Measurements from ENCODE around the gene MAGI2. TPM values are rescaled to one million over a fixed set of nuclear protein-coding genes. Genes with fewer than 3 reads are reported as not detected.
A peak's percentile ranks its signal among the peaks of the same experiment; 100 is the strongest.

MAGI2 gene
- total RNA-seq, 4 donors from 2014 or later: 0.23 to 5.5 (median 0.45) TPM

DNA sequence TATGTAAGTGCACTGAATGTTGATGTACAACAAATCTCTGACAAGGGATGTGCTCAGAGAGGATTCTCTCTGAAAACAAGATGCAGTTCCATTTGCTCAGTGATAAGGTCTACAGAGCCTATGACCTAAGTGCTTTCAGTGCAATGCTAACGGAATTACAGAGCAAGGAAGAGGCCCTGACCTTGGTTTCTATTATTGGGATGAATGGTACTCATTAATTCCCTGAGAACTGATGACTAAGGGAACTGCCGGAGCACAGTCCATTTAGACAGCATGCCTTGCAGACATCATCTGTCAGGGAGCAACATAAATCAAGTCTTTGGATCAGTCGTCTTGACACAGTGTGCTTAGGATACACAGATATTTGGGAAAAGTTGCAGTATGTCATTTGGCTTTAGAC lies 1314.1 kb downstream of the MAGI2 start:
- H3K4me3 ChIP-seq: no peak overlapping the region
- H3K27me3 ChIP-seq: no peaks in the 10 kb centered on the region
- H3K9me3 ChIP-seq: no peaks in the 10 kb centered on the region
- intact Hi-C loops (cut with DNase I): no loop called here
- no peak for DNase-seq
- no peaks in the 10 kb centered on the region for H3K36me3 ChIP-seq
- H3K27ac ChIP-seq: no peak overlapping the region
- 32 to 43% methylated on average over 3 of the region's 3 CpGs for WGBS, 2 donors
- TF ChIP-seq, protein P1, sequence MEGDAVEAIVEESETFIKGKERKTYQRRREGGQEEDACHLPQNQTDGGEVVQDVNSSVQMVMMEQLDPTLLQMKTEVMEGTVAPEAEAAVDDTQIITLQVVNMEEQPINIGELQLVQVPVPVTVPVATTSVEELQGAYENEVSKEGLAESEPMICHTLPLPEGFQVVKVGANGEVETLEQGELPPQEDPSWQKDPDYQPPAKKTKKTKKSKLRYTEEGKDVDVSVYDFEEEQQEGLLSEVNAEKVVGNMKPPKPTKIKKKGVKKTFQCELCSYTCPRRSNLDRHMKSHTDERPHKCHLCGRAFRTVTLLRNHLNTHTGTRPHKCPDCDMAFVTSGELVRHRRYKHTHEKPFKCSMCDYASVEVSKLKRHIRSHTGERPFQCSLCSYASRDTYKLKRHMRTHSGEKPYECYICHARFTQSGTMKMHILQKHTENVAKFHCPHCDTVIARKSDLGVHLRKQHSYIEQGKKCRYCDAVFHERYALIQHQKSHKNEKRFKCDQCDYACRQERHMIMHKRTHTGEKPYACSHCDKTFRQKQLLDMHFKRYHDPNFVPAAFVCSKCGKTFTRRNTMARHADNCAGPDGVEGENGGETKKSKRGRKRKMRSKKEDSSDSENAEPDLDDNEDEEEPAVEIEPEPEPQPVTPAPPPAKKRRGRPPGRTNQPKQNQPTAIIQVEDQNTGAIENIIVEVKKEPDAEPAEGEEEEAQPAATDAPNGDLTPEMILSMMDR (IDR thresholded peaks at IDR 0.05): no peak
- no peak for TF ChIP-seq POLR2A (IDR thresholded peaks at IDR 0.05)
- H3K4me1 ChIP-seq: no peaks in the 10 kb centered on the region

DNA sequence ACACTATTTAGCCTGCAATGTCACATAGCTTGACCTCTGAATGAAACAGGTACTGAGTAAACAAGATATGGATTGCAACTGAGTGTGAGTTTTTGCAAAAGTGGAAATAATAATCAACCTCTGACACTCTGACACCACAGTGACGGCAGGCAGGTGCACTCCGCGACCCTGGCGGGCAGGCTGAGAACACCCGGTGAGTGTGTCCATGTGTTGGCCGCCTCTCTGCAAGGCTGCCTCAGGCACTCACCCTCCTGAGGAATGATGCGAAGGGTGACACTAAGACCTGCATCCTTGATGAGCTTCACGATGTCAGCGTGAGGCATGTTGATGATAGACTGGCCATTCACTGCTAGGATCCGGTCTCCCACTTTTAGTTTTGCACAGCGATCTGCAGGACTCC lies 1318.7 kb downstream of the MAGI2 start:
- H3K27me3 ChIP-seq: no peaks in the 10 kb centered on the region
- 72 to 89% methylated on average over 5 to 9 of the region's 11 CpGs for WGBS, 2 donors
- H3K27ac ChIP-seq: no peak overlapping the region
- TF ChIP-seq, protein P1 (IDR thresholded peaks at IDR 0.05): no peak
- no peak for TF ChIP-seq POLR2A (IDR thresholded peaks at IDR 0.05)
- H3K4me1 ChIP-seq: no peaks in the 10 kb centered on the region
- H3K9me3 ChIP-seq: no peaks in the 10 kb centered on the region
- no peak for DNase-seq
- intact Hi-C loops (cut with DNase I): no loop called here
- no peaks in the 10 kb centered on the region for H3K36me3 ChIP-seq
- H3K4me3 ChIP-seq: no peak overlapping the region

DNA sequence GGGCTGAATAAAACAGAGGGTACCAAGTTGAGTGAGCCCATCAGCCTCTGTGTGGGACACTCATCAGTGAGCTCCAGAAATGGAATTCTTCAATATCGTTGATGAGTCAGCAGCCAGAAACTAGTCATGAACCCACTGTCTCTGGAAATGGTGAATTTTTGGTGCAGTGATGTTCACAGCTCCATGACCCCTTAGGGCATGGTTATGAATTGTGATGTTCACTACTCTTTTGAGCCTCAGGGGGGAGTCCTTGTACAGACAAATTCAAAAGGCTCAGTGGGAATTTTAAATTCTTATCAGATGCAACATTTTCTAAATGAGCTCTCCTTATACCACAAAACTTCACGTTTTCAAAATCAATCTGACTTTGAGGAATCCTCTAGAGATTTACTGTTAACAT lies 1319.2 kb downstream of the MAGI2 start:
- no peak overlapping the region for H3K4me3 ChIP-seq
- no peak for TF ChIP-seq POLR2A (IDR thresholded peaks at IDR 0.05)
- TF ChIP-seq, protein P1 (IDR thresholded peaks at IDR 0.05): peak in 2 of 6 experiments; percentile 28 to 33
- H3K4me1 ChIP-seq: no peaks in the 10 kb centered on the region
- no peaks in the 10 kb centered on the region for H3K36me3 ChIP-seq
- 37 to 40% methylated on average over 2 of the region's 2 CpGs for WGBS, 2 donors
- no peak for DNase-seq
- intact Hi-C loops (cut with DNase I): no loop called here
- no peak overlapping the region for H3K27ac ChIP-seq
- no peaks in the 10 kb centered on the region for H3K9me3 ChIP-seq
- no peaks in the 10 kb centered on the region for H3K27me3 ChIP-seq

DNA sequence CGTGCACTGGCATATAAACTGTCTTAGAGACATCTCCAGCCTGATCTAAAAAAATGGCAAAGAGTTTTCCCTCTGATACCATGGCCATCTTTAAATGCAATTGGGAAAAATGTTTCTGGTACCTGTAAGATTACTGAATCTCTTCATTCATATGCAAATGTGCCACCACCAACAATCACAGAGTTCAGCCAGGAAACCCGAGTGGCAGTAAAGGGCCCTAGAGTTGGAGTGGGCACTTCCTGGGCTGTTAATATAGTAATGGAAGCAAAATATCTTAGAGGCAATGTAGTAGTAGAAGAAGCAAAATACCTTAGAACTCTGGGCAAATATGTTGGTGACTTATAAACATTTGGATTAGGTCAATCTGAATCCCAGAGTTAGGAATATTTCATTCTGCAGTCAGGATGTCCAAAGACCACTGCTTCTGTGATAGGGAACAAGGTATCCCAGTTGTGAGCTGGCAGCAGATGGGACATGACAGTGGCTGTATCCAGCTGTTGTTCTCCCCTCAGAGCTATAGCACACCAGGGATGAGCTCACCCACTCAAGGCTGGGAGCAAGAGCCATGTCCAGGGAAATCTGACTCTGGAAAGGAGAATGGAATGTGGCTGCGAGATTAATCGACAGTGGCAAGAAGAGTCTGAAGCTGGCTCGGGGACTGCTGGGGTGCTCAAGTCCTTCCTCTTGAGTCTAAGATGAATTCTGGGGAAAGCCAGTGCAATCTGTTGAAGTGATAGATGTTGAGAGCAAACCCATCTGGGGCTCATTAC lies 1322.8 kb downstream of the MAGI2 start:
- Histone ChIP-seq H3K4me1 (no peaks in the 10 kb centered on the region), H3K27me3 (no peaks in the 10 kb centered on the region), H3K27ac (no peak overlapping the region), H3K36me3 (no peaks in the 10 kb centered on the region), H3K4me3 (no peak overlapping the region), H3K9me3 (no peaks in the 10 kb centered on the region)
- 52 to 59% methylated on average over 3 to 5 of the region's 5 CpGs for WGBS, 2 donors
- intact Hi-C loops (cut with DNase I): no loop called here
- DNase-seq: no peak
- no peak for TF ChIP-seq POLR2A (IDR thresholded peaks at IDR 0.05)
- TF ChIP-seq, protein P1 (IDR thresholded peaks at IDR 0.05): no peak

DNA sequence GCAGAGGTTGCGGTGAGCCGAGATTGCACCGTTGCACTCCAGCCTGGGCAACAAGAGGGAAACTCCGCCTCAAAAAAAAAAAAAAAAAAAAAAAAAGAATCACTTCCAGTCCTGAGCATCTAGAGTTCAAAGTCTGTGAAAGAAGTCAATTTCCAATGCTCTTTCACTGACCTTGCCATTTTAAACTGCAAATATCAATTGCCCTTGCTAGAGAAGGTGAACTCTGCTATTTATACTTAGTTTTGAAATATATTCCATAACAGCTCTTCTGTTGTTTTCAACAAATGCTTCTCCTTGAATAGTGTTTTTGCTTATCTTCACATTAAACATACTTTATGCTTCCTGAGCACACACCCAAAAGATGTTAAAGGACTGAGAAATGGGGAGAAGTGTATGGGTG lies 1323.6 kb downstream of the MAGI2 start:
- intact Hi-C loops (cut with DNase I): no loop called here
- TF ChIP-seq POLR2A (IDR thresholded peaks at IDR 0.05): no peak
- TF ChIP-seq, protein P1 (IDR thresholded peaks at IDR 0.05): no peak
- H3K4me3 ChIP-seq: no peak overlapping the region
- H3K4me1 ChIP-seq: no peaks in the 10 kb centered on the region
- no peaks in the 10 kb centered on the region for H3K9me3 ChIP-seq
- no peak overlapping the region for H3K27ac ChIP-seq
- WGBS, 2 donors: 91 to 96% methylated on average over 4 of the region's 4 CpGs
- no peak for DNase-seq
- H3K36me3 ChIP-seq: no peaks in the 10 kb centered on the region
- H3K27me3 ChIP-seq: no peaks in the 10 kb centered on the region

Measured in esophagus squamous epithelium (tissue), 5 donors.